ENCODE data around the gene SLC15A5.

The SLC15A5 gene

GRCh38 chr12:16187660-16188059 lies 89.8 kb downstream of the SLC15A5 start:
- Histone ChIP-seq H3K4me1 (ENCODE audit: control insufficient read depth, insufficient read depth, low read length) (no peaks in the 10 kb centered on the region), H3K27me3 (ENCODE audit: control insufficient read depth, insufficient read depth, low read length) (no peaks in the 10 kb centered on the region), H3K9me3 (ENCODE audit: control insufficient read depth, insufficient read depth, low read length) (no peaks in the 10 kb centered on the region), H3K36me3 (ENCODE audit: control insufficient read depth, insufficient read depth, low read length) (no peaks in the 10 kb centered on the region), H3K27ac (ENCODE audit: low read length) (no peak overlapping the region), H3K4me3 (ENCODE audit: low read length) (no peak overlapping the region)
- no peak for DNase-seq (ENCODE audit: low read depth, low spot score)
- WGBS (ENCODE audit: insufficient coverage, insufficient read length), result no CpG with 5 or more reads among the region's 8 CpGs

DNA sequence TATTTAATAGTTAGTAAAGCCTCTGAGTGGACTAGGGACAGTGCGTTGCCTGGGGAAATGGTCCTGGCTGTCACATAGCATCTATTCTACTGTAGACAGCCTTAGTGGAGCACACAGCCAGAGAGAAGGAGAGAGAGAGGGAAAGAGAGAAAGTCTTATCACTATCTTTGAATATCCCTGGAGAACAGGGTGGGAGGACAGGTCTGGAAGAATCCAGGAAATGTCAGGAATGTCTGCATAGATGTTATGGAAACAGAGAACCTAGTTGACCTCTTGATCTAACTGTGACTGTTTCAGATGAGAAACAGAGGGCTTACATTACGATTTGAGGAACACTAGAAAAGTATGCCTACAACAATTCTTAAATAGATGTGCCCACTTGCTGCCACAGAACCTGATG lies 92.8 kb downstream of the SLC15A5 start:
- H3K9me3 ChIP-seq (ENCODE audit: control insufficient read depth, insufficient read depth, low read length), result no peaks in the 10 kb centered on the region
- WGBS (ENCODE audit: insufficient coverage, insufficient read length), result no CpG with 5 or more reads among the region's 2 CpGs
- H3K4me1 ChIP-seq (ENCODE audit: control insufficient read depth, insufficient read depth, low read length), result no peaks in the 10 kb centered on the region
- DNase-seq (ENCODE audit: low read depth, low spot score), result no peak
- no peaks in the 10 kb centered on the region for H3K27me3 ChIP-seq (ENCODE audit: control insufficient read depth, insufficient read depth, low read length)
- no peak overlapping the region for H3K4me3 ChIP-seq (ENCODE audit: low read length)
- H3K36me3 ChIP-seq (ENCODE audit: control insufficient read depth, insufficient read depth, low read length), result no peaks in the 10 kb centered on the region
- no peak overlapping the region for H3K27ac ChIP-seq (ENCODE audit: low read length)

DNA sequence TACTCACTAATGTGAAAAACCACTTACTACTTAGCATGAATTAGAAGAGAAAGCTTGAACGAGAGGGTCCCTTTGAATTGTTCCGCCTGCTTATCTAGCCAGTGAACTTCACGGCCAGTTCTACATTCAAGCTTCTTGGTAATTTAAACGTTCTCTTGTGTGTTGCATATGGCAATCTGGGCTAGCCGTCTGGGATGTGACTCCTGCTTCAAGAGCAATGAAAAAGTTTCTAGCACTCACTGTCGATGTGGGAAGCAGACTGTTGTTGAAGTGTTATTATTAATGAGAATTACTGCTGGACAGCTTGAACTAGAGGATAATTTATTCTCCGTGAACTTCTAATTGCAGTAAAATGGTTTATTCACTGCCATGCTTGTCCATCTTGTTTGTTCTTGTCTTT lies 93.9 kb downstream of the SLC15A5 start:
- Histone ChIP-seq H3K36me3 (ENCODE audit: control insufficient read depth, insufficient read depth, low read length) (no peaks in the 10 kb centered on the region), H3K4me1 (ENCODE audit: control insufficient read depth, insufficient read depth, low read length) (no peaks in the 10 kb centered on the region), H3K27ac (ENCODE audit: low read length) (no peak overlapping the region), H3K4me3 (ENCODE audit: low read length) (no peak overlapping the region), H3K9me3 (ENCODE audit: control insufficient read depth, insufficient read depth, low read length) (no peaks in the 10 kb centered on the region), H3K27me3 (ENCODE audit: control insufficient read depth, insufficient read depth, low read length) (no peaks in the 10 kb centered on the region)
- no CpG with 5 or more reads among the region's 7 CpGs for WGBS (ENCODE audit: insufficient coverage, insufficient read length)
- DNase-seq (ENCODE audit: low read depth, low spot score), result no peak

GRCh38 chr12:16175840-16176239 lies 101.6 kb downstream of the SLC15A5 start:
- no peak overlapping the region for H3K27ac ChIP-seq (ENCODE audit: low read length)
- no peak overlapping the region for H3K4me3 ChIP-seq (ENCODE audit: low read length)
- no peak for DNase-seq (ENCODE audit: low read depth, low spot score)
- no peaks in the 10 kb centered on the region for H3K36me3 ChIP-seq (ENCODE audit: control insufficient read depth, insufficient read depth, low read length)
- no CpG with 5 or more reads among the region's 3 CpGs for WGBS (ENCODE audit: insufficient coverage, insufficient read length)
- H3K4me1 ChIP-seq (ENCODE audit: control insufficient read depth, insufficient read depth, low read length), result no peaks in the 10 kb centered on the region
- H3K9me3 ChIP-seq (ENCODE audit: control insufficient read depth, insufficient read depth, low read length), result no peaks in the 10 kb centered on the region
- H3K27me3 ChIP-seq (ENCODE audit: control insufficient read depth, insufficient read depth, low read length), result no peaks in the 10 kb centered on the region

DNA sequence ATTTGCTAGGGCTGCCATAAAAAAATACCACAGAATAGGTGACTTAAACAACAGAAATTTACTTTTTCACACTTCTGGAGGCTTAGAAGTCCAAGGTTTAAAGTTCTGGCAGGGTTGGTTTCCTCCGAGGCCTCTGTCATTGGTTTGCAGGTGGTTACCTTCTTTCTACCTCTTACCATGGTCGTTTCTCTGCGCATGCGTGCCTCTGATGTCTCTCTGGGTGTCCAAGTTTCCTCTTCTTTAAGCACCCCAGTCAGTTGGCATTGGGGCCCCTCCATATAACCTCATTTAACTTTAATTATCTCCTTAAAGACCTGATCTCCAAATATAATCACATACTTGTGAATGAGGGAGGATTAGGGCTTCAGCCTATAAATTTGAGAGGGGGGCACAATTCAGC lies 103.2 kb downstream of the SLC15A5 start:
- no peaks in the 10 kb centered on the region for H3K36me3 ChIP-seq (ENCODE audit: control insufficient read depth, insufficient read depth, low read length)
- no CpG with 5 or more reads among the region's 4 CpGs for WGBS (ENCODE audit: insufficient coverage, insufficient read length)
- H3K4me3 ChIP-seq (ENCODE audit: low read length), result no peak overlapping the region
- no peaks in the 10 kb centered on the region for H3K4me1 ChIP-seq (ENCODE audit: control insufficient read depth, insufficient read depth, low read length)
- H3K27ac ChIP-seq (ENCODE audit: low read length), result no peak overlapping the region
- H3K27me3 ChIP-seq (ENCODE audit: control insufficient read depth, insufficient read depth, low read length), result no peaks in the 10 kb centered on the region
- H3K9me3 ChIP-seq (ENCODE audit: control insufficient read depth, insufficient read depth, low read length), result no peaks in the 10 kb centered on the region
- no peak for DNase-seq (ENCODE audit: low read depth, low spot score)

DNA sequence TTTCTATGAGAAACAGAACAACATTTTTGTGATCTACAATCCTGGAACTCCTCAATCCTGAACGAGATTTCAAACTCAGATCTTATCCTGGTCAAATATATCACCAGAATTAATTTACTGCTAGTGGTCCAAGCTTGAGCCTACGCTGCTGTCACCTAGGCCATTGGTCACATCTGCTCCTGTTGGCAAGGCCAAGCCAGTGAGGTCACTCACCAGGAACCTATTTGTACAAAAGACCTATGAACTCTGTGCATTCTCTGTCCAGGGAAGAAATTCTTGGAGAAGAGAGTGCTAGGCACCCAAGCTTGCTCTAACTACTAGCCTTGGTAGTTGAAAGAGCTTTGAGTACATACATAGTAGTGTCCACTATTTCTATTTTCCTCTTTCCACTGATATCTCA lies 106.1 kb downstream of the SLC15A5 start:
- no peaks in the 10 kb centered on the region for H3K9me3 ChIP-seq (ENCODE audit: control insufficient read depth, insufficient read depth, low read length)
- H3K36me3 ChIP-seq (ENCODE audit: control insufficient read depth, insufficient read depth, low read length), result no peaks in the 10 kb centered on the region
- H3K4me1 ChIP-seq (ENCODE audit: control insufficient read depth, insufficient read depth, low read length), result no peaks in the 10 kb centered on the region
- no peak for DNase-seq (ENCODE audit: low read depth, low spot score)
- H3K27me3 ChIP-seq (ENCODE audit: control insufficient read depth, insufficient read depth, low read length), result no peaks in the 10 kb centered on the region
- no CpG with 5 or more reads among the region's 2 CpGs for WGBS (ENCODE audit: insufficient coverage, insufficient read length)
- no peak overlapping the region for H3K4me3 ChIP-seq (ENCODE audit: low read length)
- H3K27ac ChIP-seq (ENCODE audit: low read length), result no peak overlapping the region

GRCh38 chr12:16168078-16168477 lies 109.4 kb downstream of the SLC15A5 start:
- no peaks in the 10 kb centered on the region for H3K4me1 ChIP-seq (ENCODE audit: control insufficient read depth, insufficient read depth, low read length)
- H3K36me3 ChIP-seq (ENCODE audit: control insufficient read depth, insufficient read depth, low read length), result no peaks in the 10 kb centered on the region
- no peak overlapping the region for H3K27ac ChIP-seq (ENCODE audit: low read length)
- H3K27me3 ChIP-seq (ENCODE audit: control insufficient read depth, insufficient read depth, low read length), result no peaks in the 10 kb centered on the region
- no CpG with 5 or more reads among the region's 3 CpGs for WGBS (ENCODE audit: insufficient coverage, insufficient read length)
- H3K9me3 ChIP-seq (ENCODE audit: control insufficient read depth, insufficient read depth, low read length), result no peaks in the 10 kb centered on the region
- DNase-seq (ENCODE audit: low read depth, low spot score), result no peak
- H3K4me3 ChIP-seq (ENCODE audit: low read length), result no peak overlapping the region

DNA sequence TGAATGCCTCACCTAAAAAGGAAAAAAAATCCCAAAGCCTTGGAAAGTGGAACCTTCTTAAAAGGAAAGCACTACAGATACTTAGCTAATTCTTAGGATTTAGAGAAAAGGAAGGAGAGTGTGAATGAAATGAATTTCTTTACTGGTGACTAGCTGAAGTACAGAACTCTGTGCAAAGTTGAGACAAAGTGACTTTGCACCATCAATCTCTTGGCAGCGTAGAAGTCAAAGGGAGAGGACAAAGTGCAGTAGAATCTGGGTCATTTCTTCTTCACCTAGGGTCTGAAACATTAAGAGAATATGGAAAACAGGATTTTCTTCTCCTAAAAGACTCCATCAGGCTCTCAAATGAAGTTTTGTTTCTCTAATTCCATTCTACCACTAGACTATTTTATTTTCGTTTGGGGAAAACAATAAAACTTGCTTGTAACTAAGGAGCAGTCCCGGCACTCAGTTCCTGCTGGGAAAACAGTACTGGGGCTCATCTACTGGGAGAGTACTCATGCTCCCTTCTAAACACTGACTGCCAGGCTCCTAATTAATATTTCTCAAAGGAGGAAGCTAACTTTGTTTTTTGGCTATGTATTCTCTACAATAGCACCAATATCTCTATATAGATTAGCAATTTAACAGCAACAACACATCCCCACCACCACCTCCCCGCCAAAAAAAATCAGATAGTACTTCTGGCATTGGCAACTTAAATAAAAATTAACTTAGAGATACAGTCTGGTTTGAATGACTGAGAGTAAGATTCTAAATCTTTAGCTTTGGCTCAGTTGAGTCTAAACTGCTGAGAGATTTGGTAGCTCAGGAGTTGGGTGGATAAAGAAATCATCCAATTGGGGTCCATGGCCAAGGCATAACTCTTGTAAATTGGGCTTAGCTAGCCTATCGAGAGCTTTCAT lies 110.7 kb downstream of the SLC15A5 start:
- no peak overlapping the region for H3K4me3 ChIP-seq (ENCODE audit: low read length)
- H3K27ac ChIP-seq (ENCODE audit: low read length), result no peak overlapping the region
- no peaks in the 10 kb centered on the region for H3K9me3 ChIP-seq (ENCODE audit: control insufficient read depth, insufficient read depth, low read length)
- DNase-seq (ENCODE audit: low read depth, low spot score), result no peak
- WGBS (ENCODE audit: insufficient coverage, insufficient read length), result no CpG with 5 or more reads among the region's 5 CpGs
- H3K27me3 ChIP-seq (ENCODE audit: control insufficient read depth, insufficient read depth, low read length), result no peaks in the 10 kb centered on the region
- no peaks in the 10 kb centered on the region for H3K36me3 ChIP-seq (ENCODE audit: control insufficient read depth, insufficient read depth, low read length)
- H3K4me1 ChIP-seq (ENCODE audit: control insufficient read depth, insufficient read depth, low read length), result no peaks in the 10 kb centered on the region

DNA sequence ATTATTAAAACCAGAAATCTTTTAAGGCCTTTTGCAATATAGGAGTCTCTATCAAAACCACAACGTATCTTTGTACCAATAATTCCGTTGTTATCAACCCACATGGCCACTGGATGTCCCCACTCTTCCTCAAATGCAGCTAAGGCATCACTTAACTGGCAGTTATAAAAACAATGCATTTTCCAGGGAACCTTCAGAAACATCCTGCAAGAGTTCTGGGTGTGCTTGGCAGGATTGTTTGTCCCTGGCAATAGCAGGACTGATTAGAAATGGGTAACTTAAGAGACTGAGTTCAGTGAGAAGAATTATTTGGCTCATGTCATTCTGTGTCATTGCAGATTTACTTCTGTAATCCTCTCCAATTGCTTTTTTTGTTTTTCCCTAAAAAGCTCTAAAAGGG lies 112.0 kb downstream of the SLC15A5 start:
- no peaks in the 10 kb centered on the region for H3K9me3 ChIP-seq (ENCODE audit: control insufficient read depth, insufficient read depth, low read length)
- H3K36me3 ChIP-seq (ENCODE audit: control insufficient read depth, insufficient read depth, low read length), result no peaks in the 10 kb centered on the region
- no peak overlapping the region for H3K4me3 ChIP-seq (ENCODE audit: low read length)
- no CpG with 5 or more reads among the region's 2 CpGs for WGBS (ENCODE audit: insufficient coverage, insufficient read length)
- H3K4me1 ChIP-seq (ENCODE audit: control insufficient read depth, insufficient read depth, low read length), result no peaks in the 10 kb centered on the region
- DNase-seq (ENCODE audit: low read depth, low spot score), result peak; percentile 33
- H3K27me3 ChIP-seq (ENCODE audit: control insufficient read depth, insufficient read depth, low read length), result no peaks in the 10 kb centered on the region
- H3K27ac ChIP-seq (ENCODE audit: low read length), result no peak overlapping the region

GRCh38 chr12:16163901-16164300 lies 113.6 kb downstream of the SLC15A5 start:
- no peak for DNase-seq (ENCODE audit: low read depth, low spot score)
- no peaks in the 10 kb centered on the region for H3K27me3 ChIP-seq (ENCODE audit: control insufficient read depth, insufficient read depth, low read length)
- no peak overlapping the region for H3K4me3 ChIP-seq (ENCODE audit: low read length)
- no peaks in the 10 kb centered on the region for H3K9me3 ChIP-seq (ENCODE audit: control insufficient read depth, insufficient read depth, low read length)
- no peak overlapping the region for H3K27ac ChIP-seq (ENCODE audit: low read length)
- no peaks in the 10 kb centered on the region for H3K4me1 ChIP-seq (ENCODE audit: control insufficient read depth, insufficient read depth, low read length)
- no peaks in the 10 kb centered on the region for H3K36me3 ChIP-seq (ENCODE audit: control insufficient read depth, insufficient read depth, low read length)

DNA sequence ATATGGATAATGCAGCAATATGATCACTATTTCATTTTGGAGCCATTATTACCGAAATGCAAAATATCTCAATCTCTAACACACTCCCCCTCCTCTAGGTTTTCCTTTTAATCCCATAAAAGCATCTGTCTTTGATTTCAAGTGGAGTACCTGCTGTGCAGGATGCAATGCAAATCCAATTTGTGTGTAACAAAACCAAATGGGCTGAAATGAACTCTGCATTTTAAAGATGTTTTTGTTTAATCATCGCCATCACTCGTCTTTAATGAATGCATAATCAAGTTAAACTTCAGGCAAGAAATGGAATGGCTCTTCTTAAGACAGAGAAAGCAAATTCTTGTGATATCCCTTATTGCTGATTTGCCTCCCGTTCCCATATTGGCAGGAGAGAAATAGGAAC lies 114.3 kb downstream of the SLC15A5 start:
- no peaks in the 10 kb centered on the region for H3K4me1 ChIP-seq (ENCODE audit: control insufficient read depth, insufficient read depth, low read length)
- no CpG with 5 or more reads among the region's 4 CpGs for WGBS (ENCODE audit: insufficient coverage, insufficient read length)

More for the DNA sequence above, 114.3 kb downstream of the SLC15A5 start:
- Histone ChIP-seq H3K27ac (ENCODE audit: low read length) (no peak overlapping the region), H3K4me3 (ENCODE audit: low read length) (no peak overlapping the region), H3K27me3 (ENCODE audit: control insufficient read depth, insufficient read depth, low read length) (no peaks in the 10 kb centered on the region), H3K36me3 (ENCODE audit: control insufficient read depth, insufficient read depth, low read length) (no peaks in the 10 kb centered on the region), H3K9me3 (ENCODE audit: control insufficient read depth, insufficient read depth, low read length) (no peaks in the 10 kb centered on the region)
- DNase-seq (ENCODE audit: low read depth, low spot score), result no peak

All from iPS DF 6.9 (cell line).